Measurements from ENCODE around the gene DCAF8. TPM values are rescaled to one million over a fixed set of nuclear protein-coding genes. Genes with fewer than 3 reads are reported as not detected.

DCAF8 gene
- total and polyA plus RNA-seq, 2 donors (not counting 1 experiment from before 2014, with no cell fraction given): 194 to 266 TPM

GRCh38 chr1:160237558-160237957, 24.8 kb downstream of the DCAF8 start:
- peaks cover 30 to 69% of the 10 kb centered on the region in 2 experiments for H3K36me3 ChIP-seq (replicated peaks in 1 of 2; ENCODE audit: control extremely low read depth in 1 of 2, control insufficient read depth in 1 of 2, extremely low read depth in 1 of 2, insufficient read depth in 2 of 2, low read length in 1 of 2)
- H3K79me2 ChIP-seq (ENCODE audit: control insufficient read depth, insufficient read depth, low read length): peaks cover 8% of the 10 kb centered on the region
- WGBS (ENCODE audit: insufficient coverage): 100% methylated on average over 1 of the region's 2 CpGs
- no peaks in the 10 kb centered on the region for H3K27me3 ChIP-seq (replicated peaks in 1 of 4; ENCODE audit: control extremely low read depth in 1 of 4, control insufficient read depth in 3 of 4, insufficient read depth in 4 of 4, low read length in 3 of 4)
- H3K4me1 ChIP-seq (ENCODE audit: control insufficient read depth in 2 of 2, insufficient read depth in 2 of 2, low read length in 2 of 2): peaks cover 8 to 10% of the 10 kb centered on the region in 2 donors
- POLR2A ChIA-PET: no interaction called here
- ATAC-seq (ENCODE audit: low read depth) (no peak), DNase-seq (no peak)
- H2AFZ ChIP-seq (ENCODE audit: insufficient read depth, low read depth, low read length, poor library complexity, severe bottlenecking): no peak overlapping the region
- Mint-ChIP-seq H3K4me1 (peaks cover 11% of the 10 kb centered on the region), H3K27ac (no peak overlapping the region), H3K9me3 (ENCODE audit: insufficient read depth) (no peaks in the 10 kb centered on the region), H3K4me3 (no peak overlapping the region), H3K27me3 (no peaks in the 10 kb centered on the region)
- no peak overlapping the region for H3K9ac ChIP-seq (ENCODE audit: low read length)
- no peak for TF ChIP-seq CTCF (IDR thresholded peaks at IDR 0.05)
- no peak for TF ChIP-seq EZH2 (IDR thresholded peaks at IDR 0.05; ENCODE audit: borderline replicate concordance, insufficient read depth, low read depth, low read length, poor library complexity, severe bottlenecking)
- H3K4me2 ChIP-seq (replicated peaks; ENCODE audit: low read depth, low read length, poor library complexity, severe bottlenecking): no peak overlapping the region
- no peaks in the 10 kb centered on the region for H4K20me1 ChIP-seq (ENCODE audit: control insufficient read depth, insufficient read depth, low read length, poor library complexity, severe bottlenecking)
- CTCF ChIA-PET: interaction anchor here (1.0 to 5.4 kb wide), 2 partner anchors 14 to 39 kb away, joined by 3 to 30 read pairs; no protein-coding TSS in a partner anchor
- H3K9me3 ChIP-seq (ENCODE audit: control extremely low read depth in 1 of 3, control insufficient read depth in 2 of 3, insufficient read depth in 1 of 3, low read length in 2 of 3): no peaks in the 10 kb centered on the region
- no peak overlapping the region for H3K4me3 ChIP-seq (ENCODE audit: control extremely low read depth in 1 of 5, extremely low read depth in 1 of 5, insufficient read depth in 1 of 5, low read depth in 2 of 5, low read length in 4 of 5)
- peak overlapping the region in 1 of 2 donors; percentile 63 for H3K27ac ChIP-seq (ENCODE audit: low read length in 2 of 2)
- intact Hi-C loops (cut with micrococcal nuclease): no loop called here

GRCh38 chr1:160236806-160237205, 25.5 kb downstream of the DCAF8 start:
- H2AFZ ChIP-seq (ENCODE audit: insufficient read depth, low read depth, low read length, poor library complexity, severe bottlenecking): no peak overlapping the region
- H3K4me1 ChIP-seq (ENCODE audit: control insufficient read depth in 2 of 2, insufficient read depth in 2 of 2, low read length in 2 of 2): peaks cover 8 to 10% of the 10 kb centered on the region in 2 donors
- H3K27ac ChIP-seq (ENCODE audit: low read length in 2 of 2): peak overlapping the region in 1 of 2 donors; percentile 63
- H3K79me2 ChIP-seq (ENCODE audit: control insufficient read depth, insufficient read depth, low read length): peaks cover 6% of the 10 kb centered on the region
- peak; percentile 61 for ATAC-seq (ENCODE audit: low read depth)
- ChIA-PET CTCF (interaction anchor here (2.0 to 3.6 kb wide), 3 partner anchors 10 to 54 kb away, joined by 9 to 12 read pairs (median 9); no protein-coding TSS in a partner anchor), POLR2A (no interaction called here)
- no CpG with 5 or more reads among the region's 5 CpGs for WGBS (ENCODE audit: insufficient coverage)
- H3K36me3 ChIP-seq (replicated peaks in 1 of 2; ENCODE audit: control extremely low read depth in 1 of 2, control insufficient read depth in 1 of 2, extremely low read depth in 1 of 2, insufficient read depth in 2 of 2, low read length in 1 of 2): peaks cover 28 to 68% of the 10 kb centered on the region in 2 experiments
- Mint-ChIP-seq H3K4me3 (no peak overlapping the region), H3K27ac (peak overlapping the region; percentile 69), H3K9me3 (ENCODE audit: insufficient read depth) (no peaks in the 10 kb centered on the region), H3K27me3 (no peaks in the 10 kb centered on the region), H3K4me1 (peaks cover 11% of the 10 kb centered on the region)
- intact Hi-C loops (cut with micrococcal nuclease): no loop called here
- no peaks in the 10 kb centered on the region for H3K27me3 ChIP-seq (replicated peaks in 1 of 4; ENCODE audit: control extremely low read depth in 1 of 4, control insufficient read depth in 3 of 4, insufficient read depth in 4 of 4, low read length in 3 of 4)
- H4K20me1 ChIP-seq (ENCODE audit: control insufficient read depth, insufficient read depth, low read length, poor library complexity, severe bottlenecking): no peaks in the 10 kb centered on the region
- peak; percentile 45 for DNase-seq
- TF ChIP-seq EZH2 (IDR thresholded peaks at IDR 0.05; ENCODE audit: borderline replicate concordance, insufficient read depth, low read depth, low read length, poor library complexity, severe bottlenecking) (no peak), CTCF (IDR thresholded peaks at IDR 0.05) (no peak)
- H3K9me3 ChIP-seq (ENCODE audit: control extremely low read depth in 1 of 3, control insufficient read depth in 2 of 3, insufficient read depth in 1 of 3, low read length in 2 of 3): no peaks in the 10 kb centered on the region
- peak overlapping the region; percentile 6 for H3K4me2 ChIP-seq (replicated peaks; ENCODE audit: low read depth, low read length, poor library complexity, severe bottlenecking)
- H3K4me3 ChIP-seq (ENCODE audit: control extremely low read depth in 1 of 5, extremely low read depth in 1 of 5, insufficient read depth in 1 of 5, low read depth in 2 of 5, low read length in 4 of 5): no peak overlapping the region
- H3K9ac ChIP-seq (ENCODE audit: low read length): no peak overlapping the region
